Stimulated activated CD4-positive, alpha-beta T cell treated with anti-CD3 and anti-CD28 coated beads, Interleukin-15, amount 100 ng/mL, for 48 hours (primary cell): ENCODE results near the gene MUTYH.
"Not testable (repeated sequence)": the region's sequence is repeated elsewhere in the genome, so short reads cannot be mapped to it uniquely, and the experiment has no call there.

Experiments
- DNase-seq, 2 donors: peaks; one replicate each; pipeline ENCODE4 v3.0.0-alpha.2; 2020; ENCODE audit warnings: low read depth in 2 of 2

Gene MUTYH

DNA sequence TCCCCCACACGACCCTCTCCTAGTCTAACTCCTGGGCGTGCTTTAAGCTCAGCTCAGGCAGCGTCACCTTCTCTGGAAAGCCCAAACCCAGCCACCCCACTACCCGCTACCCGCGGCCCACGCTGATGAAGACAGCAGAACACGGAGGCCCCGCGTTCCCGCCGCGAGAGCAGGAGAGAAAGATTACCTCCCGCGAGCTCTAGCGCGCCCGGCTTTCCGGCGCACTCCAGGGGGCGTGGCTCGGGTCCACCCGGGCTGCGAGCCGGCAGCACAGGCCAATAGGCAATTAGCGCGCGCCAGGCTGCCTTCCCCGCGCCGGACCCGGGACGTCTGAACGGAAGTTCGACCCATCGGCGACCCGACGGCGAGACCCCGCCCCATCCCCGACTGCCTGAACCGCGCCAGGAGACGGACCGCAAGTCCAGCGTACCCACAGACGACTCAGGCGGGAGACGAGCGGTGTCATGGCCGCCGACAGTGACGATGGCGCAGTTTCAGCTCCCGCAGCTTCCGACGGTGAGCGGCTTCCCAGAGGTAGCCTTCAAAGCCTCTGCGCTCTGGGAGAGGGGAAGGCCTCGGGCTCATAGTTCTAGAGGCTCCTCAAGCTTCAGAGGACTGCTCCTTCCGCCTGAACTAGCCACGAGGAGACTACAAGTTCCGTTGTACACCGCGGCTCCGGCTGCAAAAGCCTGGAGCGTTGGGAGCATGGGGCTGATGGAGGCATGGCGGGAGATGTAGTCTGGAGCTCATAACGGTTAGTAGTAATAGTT, at the start of gene MUTYH, which contains the start of gene TOE1:
MUTYH (minus strand) TSS at position 652 of the 770 bp plus-strand sequence. CDS start 5,935 bp downstream, outside the sequence.
TOE1 (plus strand) TSS at position 382 of the 770 bp plus-strand sequence; CDS start at position 465, 83 bp downstream.
- DNase-seq, result peak; percentile 95 to 97

- DNase-seq, result no peak
Measured at GRCh38 chr1:45386219-45386618, 46.0 kb upstream of the MUTYH start.

DNA sequence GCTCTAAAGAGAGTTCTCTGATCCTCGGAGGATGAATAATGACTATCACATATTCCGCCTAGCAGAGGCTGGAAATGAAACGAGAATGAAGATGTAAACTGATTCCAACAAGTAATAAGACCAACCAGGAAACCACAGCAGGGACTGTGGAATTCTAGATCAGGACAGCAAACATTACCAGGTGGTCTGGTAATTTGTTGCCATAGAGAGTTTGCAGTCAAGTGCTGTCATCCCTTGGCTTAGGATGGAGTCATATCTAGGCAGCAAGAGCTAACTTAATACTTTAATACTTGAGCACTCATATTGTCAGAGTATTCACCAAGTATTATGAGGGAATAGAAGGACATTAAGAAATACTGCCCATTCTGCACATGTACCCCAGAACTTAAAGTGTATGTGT, 45.1 kb upstream of the MUTYH start:
- no peak for DNase-seq

DNA sequence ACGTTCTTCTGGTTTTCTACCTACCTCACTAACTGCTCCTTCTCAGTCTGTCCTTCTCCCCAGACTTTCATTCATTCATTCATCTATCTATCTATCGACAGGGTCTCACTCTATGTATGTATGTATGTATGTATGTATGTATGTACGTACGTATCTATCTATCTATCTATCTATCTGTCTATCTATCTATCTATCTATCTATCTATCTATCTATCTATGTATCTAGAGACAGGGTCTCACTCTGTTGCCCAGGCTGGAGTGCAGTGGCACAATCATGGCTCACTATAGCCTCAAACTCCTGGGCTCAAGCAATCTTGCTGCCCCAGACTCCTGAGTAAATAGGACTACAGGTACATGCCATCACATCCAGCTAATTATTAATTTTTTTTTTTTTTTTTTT, 44.0 kb upstream of the MUTYH start:
- DNase-seq, result not testable (repeated sequence)

DNA sequence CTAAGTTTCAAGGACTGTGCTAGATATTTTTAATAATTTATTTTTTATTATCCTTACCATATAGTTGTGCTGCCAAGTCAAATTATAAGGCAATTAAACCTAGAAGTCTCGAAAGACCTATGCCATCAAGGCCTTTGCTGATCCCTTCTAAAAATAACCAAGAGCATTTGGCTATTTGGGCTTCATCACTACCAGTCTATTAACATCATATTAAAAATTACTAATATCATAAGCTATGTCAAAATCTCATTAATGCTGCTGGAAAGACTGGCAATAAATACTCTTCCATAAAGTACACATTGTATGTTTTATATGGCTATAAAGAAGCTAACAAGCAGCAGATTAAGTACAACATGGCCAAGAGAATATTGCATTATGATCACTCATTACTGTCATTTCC, 43.0 kb upstream of the MUTYH start:
- DNase-seq, result no peak

GRCh38 chr1:45381243-45381642, 41.0 kb upstream of the MUTYH start:
- no peak for DNase-seq

DNA sequence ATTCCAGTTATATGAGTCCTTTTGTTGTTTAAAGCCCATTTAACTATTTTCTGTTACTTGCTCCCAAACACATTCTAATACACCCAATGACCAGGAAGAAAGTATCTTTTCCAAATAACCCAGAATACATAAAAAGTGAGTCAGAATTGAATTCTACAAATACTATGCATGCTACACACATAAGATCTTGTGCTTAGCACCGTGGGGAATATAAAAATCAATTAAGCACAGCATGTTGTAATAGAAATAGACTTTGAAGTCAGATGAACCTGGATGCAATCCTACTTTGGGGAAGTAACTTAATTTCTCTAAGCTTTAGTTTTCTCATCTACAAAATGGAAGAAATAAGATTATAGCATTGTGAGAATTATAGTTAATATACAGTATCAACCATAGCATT, 40.5 kb upstream of the MUTYH start:
- DNase-seq, result no peak

- no peak for DNase-seq
Measured at GRCh38 chr1:45380125-45380524, 39.9 kb upstream of the MUTYH start.

- no peak for DNase-seq
Measured at GRCh38 chr1:45379524-45379923, 39.3 kb upstream of the MUTYH start.

GRCh38 chr1:45378184-45378583, 37.9 kb upstream of the MUTYH start:
- no peak for DNase-seq

DNA sequence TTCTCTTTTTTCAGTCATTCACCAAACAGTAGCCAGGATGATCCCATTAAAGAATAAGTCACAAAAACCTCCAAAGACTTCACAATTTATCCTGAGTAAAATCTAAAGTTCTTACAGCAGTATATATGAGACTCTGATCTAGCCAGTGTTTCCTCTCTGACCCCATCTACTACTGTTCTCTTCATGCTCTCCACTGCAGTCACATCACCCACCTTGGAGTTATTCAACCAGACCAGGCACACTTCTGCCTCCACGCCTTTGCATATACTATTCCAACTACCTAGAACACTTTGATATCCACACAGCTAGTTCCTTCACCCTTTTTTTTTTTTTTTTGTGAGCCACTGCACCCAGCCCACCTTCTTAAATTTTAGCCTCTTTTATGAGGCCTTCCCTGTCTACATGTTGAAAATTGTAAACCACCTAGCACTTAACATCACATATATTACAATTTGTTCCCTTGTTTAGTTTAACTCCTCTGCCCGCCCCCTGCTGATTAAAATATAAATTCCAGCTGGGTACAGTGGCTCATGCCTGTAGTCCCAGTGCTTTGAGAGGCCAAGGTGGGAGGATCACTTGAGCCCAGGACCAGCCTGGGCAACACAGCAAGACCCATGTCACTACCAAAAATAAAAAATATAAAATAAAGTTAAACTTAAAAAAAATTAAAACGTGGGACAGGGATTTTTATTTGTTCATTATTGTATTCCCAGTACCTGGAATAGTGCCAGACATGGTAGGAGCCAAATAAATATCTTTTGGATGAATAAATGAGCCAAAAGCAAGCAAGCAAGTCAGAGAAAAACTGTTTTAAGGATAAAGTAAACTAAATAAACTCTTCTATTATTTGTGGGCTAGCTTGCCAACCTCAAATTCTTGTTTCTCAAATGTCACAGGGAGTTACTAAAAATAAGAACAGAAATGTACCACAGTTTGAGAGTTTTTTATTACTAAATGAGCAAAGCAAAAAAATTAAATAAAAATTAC, 35.2 kb upstream of the MUTYH start:
- no peak for DNase-seq

GRCh38 chr1:45373573-45373972, 33.3 kb upstream of the MUTYH start:
- no peak for DNase-seq

DNA sequence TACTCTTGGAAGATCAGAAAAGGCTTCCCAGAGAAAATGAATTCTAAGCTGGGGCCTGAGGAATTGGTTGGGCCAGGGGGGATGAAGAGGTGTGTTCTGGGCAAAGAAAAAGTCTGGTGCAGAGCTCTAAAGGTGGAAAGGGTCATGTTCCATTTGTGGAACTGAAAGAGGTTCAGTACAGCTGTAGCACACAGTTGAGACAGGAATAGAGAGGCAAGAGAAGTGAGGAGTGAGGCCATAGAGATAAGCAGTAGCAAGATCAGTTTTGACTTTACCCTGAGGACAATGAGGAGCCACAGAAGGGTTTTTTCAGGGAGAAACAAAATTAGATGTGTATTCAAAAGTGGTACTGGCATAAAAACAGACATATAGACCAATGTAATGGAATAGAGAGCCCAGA, 30.3 kb upstream of the MUTYH start:
- no peak for DNase-seq

- DNase-seq, result no peak
Measured at GRCh38 chr1:45365051-45365450, 24.8 kb upstream of the MUTYH start.

DNA sequence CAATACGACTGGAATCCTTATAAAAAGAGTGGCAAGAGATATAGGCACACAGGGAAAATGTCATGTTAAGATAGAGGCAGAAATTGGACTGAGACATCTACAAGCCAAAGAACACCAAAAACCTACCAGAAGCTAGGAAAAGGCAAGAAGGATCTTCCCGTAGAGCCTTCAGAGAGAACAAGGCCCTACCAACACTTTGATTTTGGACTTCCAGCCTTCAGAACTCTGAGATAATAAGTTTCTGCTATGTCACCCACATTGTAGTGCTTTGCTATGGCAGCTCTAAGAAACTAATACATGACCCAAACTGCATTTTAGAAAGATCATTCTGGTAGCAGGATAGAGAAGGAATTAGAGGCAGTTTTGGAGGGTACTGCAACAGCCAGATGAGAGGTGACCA, 24.1 kb upstream of the MUTYH start:
- DNase-seq, result no peak

DNA sequence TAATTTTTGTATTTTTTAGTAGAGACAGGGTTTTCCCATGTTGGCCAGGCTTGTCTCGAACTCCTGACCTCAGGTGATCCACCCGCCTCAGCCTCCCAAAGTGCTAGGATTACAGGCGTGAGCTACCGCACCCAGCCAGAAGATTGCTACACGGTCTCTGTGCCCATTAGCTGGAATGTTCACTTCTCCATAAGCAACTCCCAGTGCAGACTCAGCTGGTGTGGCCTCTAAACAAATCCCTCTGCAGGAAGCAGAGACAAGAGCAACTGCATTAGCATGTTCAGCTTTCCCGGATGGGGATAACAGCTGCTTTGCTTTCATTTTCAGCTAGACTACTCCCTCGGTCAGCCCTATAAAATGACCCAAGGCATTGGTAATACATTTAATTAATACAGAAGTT, 20.7 kb upstream of the MUTYH start:
- not testable (repeated sequence) for DNase-seq

DNA sequence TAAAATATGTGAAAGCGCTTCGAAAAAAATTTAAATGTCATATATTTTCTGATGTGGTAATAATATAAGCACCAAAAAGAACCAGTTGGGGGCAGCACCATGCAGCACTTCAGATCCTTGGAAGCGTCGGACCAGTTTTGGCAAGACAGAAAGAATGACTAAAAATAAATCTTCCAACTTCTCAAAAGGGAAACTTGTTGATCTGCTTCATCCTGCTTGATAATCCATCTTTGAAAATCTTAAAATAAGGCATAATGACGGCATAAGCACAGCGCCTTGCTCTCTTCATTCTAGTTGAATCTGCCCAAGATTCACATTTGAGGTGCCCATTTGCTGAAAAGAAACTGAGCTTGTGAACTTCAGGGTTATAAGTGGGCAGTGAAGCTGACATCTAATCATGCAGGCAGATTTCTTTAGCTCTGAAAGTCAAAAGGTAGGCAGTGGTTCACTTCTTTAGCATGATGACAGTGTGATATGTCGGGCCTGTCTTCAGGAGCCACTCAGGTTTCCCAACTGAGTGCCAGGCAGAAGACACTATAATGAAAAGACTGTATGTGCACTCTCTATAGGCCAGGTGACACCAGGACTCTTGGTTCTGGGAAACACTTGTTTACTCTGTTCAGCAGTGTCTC, 19.8 kb upstream of the MUTYH start:
- DNase-seq, result peak in 1 of 2 donors; percentile 45

DNA sequence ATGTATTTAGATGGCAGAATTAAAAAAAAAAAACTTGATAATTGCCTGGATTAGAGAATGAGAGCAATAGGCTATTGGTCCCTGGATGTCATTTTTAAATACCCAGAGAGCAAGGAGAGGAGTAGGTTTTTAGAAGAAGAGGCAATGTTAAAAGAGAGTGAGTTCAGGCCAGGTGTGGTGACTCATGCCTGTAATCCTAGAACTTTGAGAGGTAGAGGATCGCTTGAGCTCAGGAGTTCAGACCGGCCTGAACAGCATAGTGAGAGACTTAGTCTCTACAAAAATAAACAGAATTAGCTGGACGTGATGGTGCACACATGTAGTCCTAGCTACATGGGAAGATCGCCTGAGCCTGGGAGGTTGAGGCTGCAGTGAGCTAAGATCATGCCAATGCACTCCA, 15.9 kb upstream of the MUTYH start:
- DNase-seq, result no peak

DNA sequence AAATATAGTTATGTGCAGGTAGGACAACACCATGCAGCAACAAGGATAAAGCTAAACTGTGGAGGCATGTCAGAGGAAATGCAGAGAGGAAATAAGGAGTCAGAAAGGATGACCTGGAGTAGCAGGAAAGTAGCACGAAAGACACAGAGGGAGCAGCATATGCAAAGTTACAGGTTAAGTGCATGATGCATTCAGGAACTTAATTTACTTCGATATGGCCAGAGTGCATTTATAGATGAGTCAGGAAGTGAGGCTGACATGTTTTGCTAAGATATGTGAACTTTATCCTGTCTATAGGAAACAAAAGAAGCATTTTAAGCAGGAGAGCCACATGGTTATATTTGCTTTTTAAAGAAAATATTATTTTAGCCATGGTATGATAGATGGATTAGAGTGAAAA, 15.4 kb upstream of the MUTYH start:
- DNase-seq, result no peak

DNA sequence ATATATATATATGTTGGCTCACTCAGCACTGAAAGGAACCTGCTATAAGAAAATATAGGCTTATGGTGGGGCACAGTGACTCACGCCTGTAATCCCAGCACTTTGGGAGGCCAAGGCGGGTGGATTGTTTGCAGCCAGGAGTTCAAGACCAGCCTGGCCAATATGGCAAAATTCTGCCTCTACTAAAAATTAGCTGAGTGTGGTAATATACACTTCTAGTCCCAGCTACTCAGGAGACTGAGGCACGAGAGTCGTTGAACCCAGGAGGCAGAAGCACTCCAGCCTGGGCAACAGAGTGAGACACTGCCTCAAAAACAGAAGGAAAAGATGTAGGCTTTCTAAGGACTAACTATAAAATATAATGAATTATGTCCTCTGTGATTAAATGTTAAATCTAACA, 14.6 kb upstream of the MUTYH start:
- DNase-seq, result no peak

GRCh38 chr1:45353685-45354084, 13.4 kb upstream of the MUTYH start:
- DNase-seq, result no peak

- no peak for DNase-seq
Measured at GRCh38 chr1:45351508-45351907, 11.3 kb upstream of the MUTYH start.
